Measurements from ENCODE around the gene LYG1. TPM values are rescaled to one million over a fixed set of nuclear protein-coding genes. Genes with fewer than 3 reads are reported as not detected.

The LYG1 gene
- total and polyA plus RNA-seq, 2 of the 4 experiments (the other 2 are of a cell fraction), result 1.2 TPM; not detected in 1

DNA sequence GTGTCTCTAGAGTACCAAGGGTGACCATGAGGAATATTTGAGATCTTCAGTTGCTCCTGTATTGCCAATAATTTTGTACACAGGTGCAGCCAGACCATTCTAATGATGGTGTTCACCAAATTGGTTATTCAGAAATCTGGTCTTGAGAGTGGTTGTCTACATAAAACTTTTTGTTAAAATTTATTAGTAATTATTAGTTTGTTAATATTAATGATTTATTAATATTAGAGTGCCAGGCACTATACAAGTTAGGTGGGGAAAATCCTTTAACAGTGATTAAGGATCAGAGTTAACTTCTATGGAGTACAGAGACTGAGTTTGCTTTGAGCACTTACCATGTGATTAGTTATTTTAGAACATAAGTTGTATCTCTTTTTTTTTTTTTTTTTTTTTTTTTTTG lies 45.2 kb upstream of the LYG1 start:
- in situ Hi-C loops (cut with MboI; ENCODE audit: low sequenced_read_pairs), result no loop called here
- DNase-seq (no peak), ATAC-seq (ENCODE audit: low read depth) (no peak)
- H3K9me1 ChIP-seq (ENCODE audit: insufficient read depth, low read length), result peaks cover 3% of the 10 kb centered on the region; the same call in 1 of the 2 replicates
- no peaks in the 10 kb centered on the region for H3K4me1 ChIP-seq (ENCODE audit: control insufficient read depth, insufficient read depth, low read length)
- no peak overlapping the region for H2AK9ac ChIP-seq (replicated peaks; ENCODE audit: low read depth, low read length, poor library complexity)
- H3K18ac ChIP-seq (ENCODE audit: low read depth, low read length), result no peak overlapping the region
- H2BK15ac ChIP-seq (ENCODE audit: low read depth, low read length), result no peak overlapping the region
- peaks cover 10 to 41% of the 10 kb centered on the region in 2 experiments for H3K79me1 ChIP-seq (ENCODE audit: low read depth in 1 of 2, low read length in 2 of 2)
- no peak overlapping the region for H4K8ac ChIP-seq (ENCODE audit: low read depth in 2 of 2, low read length in 2 of 2)
- H4K20me1 ChIP-seq (ENCODE audit: insufficient read depth, low read length), result peaks cover 62% of the 10 kb centered on the region
- no peak overlapping the region for H3K4me3 ChIP-seq (ENCODE audit: insufficient read depth, low read depth, low read length)
- H3K9me3 ChIP-seq (ENCODE audit: control insufficient read depth, insufficient read depth, low read length), result no peaks in the 10 kb centered on the region
- no peak overlapping the region for H3K4me2 ChIP-seq (ENCODE audit: low read depth, low read length)
- no peak overlapping the region for H2BK5ac ChIP-seq (ENCODE audit: low read depth, low read length, poor library complexity, severe bottlenecking)
- TF ChIP-seq CEBPB (IDR thresholded peaks at IDR 0.05; ENCODE audit: low read depth, low read length) (no peak), RCOR1 (IDR thresholded peaks at IDR 0.05; ENCODE audit: insufficient replicate concordance, low read length) (no peak), USF2 (IDR thresholded peaks at IDR 0.05; ENCODE audit: low read depth, low read length) (no peak), MXI1 (IDR thresholded peaks at IDR 0.05; ENCODE audit: borderline replicate concordance, low read depth, low read length) (no peak), RFX5 (IDR thresholded peaks at IDR 0.05; ENCODE audit: low read depth, low read length) (no peak), POLR2A (IDR thresholded peaks at IDR 0.05; ENCODE audit: low read depth, low read length) (no peak), RAD21 (IDR thresholded peaks at IDR 0.05; ENCODE audit: low read length) (no peak), MAFK (IDR thresholded peaks at IDR 0.05; ENCODE audit: low read depth, low read length) (no peak), FOS (IDR thresholded peaks at IDR 0.05; ENCODE audit: low read depth, low read length) (no peak), MAZ (IDR thresholded peaks at IDR 0.05; ENCODE audit: borderline replicate concordance, low read depth, low read length) (no peak), NFE2L2 (IDR thresholded peaks at IDR 0.05; ENCODE audit: low read depth, low read length) (no peak), CHD1 (IDR thresholded peaks at IDR 0.05; ENCODE audit: low read depth, low read length) (no peak), SMC3 (IDR thresholded peaks at IDR 0.05; ENCODE audit: low read depth, low read length) (no peak), BHLHE40 (IDR thresholded peaks at IDR 0.05; ENCODE audit: low read depth, low read length) (no peak)
- TF ChIP-seq, protein P1, sequence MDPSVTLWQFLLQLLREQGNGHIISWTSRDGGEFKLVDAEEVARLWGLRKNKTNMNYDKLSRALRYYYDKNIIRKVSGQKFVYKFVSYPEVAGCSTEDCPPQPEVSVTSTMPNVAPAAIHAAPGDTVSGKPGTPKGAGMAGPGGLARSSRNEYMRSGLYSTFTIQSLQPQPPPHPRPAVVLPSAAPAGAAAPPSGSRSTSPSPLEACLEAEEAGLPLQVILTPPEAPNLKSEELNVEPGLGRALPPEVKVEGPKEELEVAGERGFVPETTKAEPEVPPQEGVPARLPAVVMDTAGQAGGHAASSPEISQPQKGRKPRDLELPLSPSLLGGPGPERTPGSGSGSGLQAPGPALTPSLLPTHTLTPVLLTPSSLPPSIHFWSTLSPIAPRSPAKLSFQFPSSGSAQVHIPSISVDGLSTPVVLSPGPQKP (IDR thresholded peaks at IDR 0.05; ENCODE audit: borderline replicate concordance, low read depth, low read length), result no peak
- TF ChIP-seq, protein P2, sequence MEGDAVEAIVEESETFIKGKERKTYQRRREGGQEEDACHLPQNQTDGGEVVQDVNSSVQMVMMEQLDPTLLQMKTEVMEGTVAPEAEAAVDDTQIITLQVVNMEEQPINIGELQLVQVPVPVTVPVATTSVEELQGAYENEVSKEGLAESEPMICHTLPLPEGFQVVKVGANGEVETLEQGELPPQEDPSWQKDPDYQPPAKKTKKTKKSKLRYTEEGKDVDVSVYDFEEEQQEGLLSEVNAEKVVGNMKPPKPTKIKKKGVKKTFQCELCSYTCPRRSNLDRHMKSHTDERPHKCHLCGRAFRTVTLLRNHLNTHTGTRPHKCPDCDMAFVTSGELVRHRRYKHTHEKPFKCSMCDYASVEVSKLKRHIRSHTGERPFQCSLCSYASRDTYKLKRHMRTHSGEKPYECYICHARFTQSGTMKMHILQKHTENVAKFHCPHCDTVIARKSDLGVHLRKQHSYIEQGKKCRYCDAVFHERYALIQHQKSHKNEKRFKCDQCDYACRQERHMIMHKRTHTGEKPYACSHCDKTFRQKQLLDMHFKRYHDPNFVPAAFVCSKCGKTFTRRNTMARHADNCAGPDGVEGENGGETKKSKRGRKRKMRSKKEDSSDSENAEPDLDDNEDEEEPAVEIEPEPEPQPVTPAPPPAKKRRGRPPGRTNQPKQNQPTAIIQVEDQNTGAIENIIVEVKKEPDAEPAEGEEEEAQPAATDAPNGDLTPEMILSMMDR (conservative IDR thresholded peaks at IDR 0.05; ENCODE audit: low read depth, low read length), result no peak
- dilution Hi-C loops (cut with HindIII; ENCODE audit: low sequenced_read_pairs, unreplicated experiment), result no loop called here
- intact Hi-C loops (cut with micrococcal nuclease), result no loop called here
- H3K4ac ChIP-seq (ENCODE audit: low read depth, low read length), result no peak overlapping the region
- ChIA-PET CTCF (interaction anchor here (0.9 kb wide), 1 partner anchor 10 kb away, joined by 3 read pairs; the partner anchor contains the start of gene TXNDC9), POLR2A (ENCODE audit: unreplicated experiment) (no interaction called here)
- no peak overlapping the region for H2BK20ac ChIP-seq (ENCODE audit: low read depth, low read length)
- no TSS peak for BruUV-seq (replicated peaks)
- no peak overlapping the region for H3K56ac ChIP-seq (ENCODE audit: extremely low read depth, insufficient read depth, low read length)
- H4K5ac ChIP-seq (ENCODE audit: low read depth, low read length), result no peak overlapping the region
- no peaks in the 10 kb centered on the region for H3K36me3 ChIP-seq (ENCODE audit: control insufficient read depth, insufficient read depth, low read length)
- no peak overlapping the region for H2AFZ ChIP-seq (replicated peaks; ENCODE audit: low read length, poor library complexity)
- no peak overlapping the region for H3K27ac ChIP-seq (ENCODE audit: insufficient read depth, low read length)
- no peak overlapping the region for H2BK120ac ChIP-seq (ENCODE audit: low read depth, low read length)
- H3K9ac ChIP-seq (ENCODE audit: low read depth, low read length), result no peak overlapping the region
- no peaks in the 10 kb centered on the region for H3K27me3 ChIP-seq (ENCODE audit: control insufficient read depth, insufficient read depth, low read length)
- no peak overlapping the region for H2AK5ac ChIP-seq (ENCODE audit: low read depth, low read length)
- H4K91ac ChIP-seq (ENCODE audit: insufficient read depth, low read depth, low read length), result no peak overlapping the region
- no peak overlapping the region for H3K23ac ChIP-seq (ENCODE audit: low read depth, low read length)
- no peak overlapping the region for H3K14ac ChIP-seq (replicated peaks; ENCODE audit: low read depth, low read length)

Data from IMR-90 (cell line).